ENCODE data around the gene PRRC1.

Gene PRRC1

DNA sequence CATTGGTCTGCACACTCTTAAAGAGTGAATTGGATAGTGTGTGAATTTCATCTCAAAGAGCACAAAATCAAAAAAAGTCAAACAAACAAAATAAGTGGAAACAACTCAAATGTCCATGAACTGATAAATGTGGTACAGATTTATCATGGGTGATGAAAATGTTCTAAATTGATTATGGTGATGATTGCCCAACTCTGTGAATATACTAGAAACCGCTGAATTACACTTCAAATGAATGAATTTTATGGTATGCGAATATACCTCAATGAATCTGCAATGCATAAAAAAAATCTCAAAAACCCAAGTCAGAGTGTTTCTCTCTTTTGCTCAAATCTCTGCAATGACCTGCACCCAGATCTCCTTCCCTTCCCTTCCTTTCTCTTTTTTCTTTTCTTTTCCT lies 64.0 kb downstream of the PRRC1 start:
- no peak for DNase-seq (ENCODE audit: low read depth)

DNA sequence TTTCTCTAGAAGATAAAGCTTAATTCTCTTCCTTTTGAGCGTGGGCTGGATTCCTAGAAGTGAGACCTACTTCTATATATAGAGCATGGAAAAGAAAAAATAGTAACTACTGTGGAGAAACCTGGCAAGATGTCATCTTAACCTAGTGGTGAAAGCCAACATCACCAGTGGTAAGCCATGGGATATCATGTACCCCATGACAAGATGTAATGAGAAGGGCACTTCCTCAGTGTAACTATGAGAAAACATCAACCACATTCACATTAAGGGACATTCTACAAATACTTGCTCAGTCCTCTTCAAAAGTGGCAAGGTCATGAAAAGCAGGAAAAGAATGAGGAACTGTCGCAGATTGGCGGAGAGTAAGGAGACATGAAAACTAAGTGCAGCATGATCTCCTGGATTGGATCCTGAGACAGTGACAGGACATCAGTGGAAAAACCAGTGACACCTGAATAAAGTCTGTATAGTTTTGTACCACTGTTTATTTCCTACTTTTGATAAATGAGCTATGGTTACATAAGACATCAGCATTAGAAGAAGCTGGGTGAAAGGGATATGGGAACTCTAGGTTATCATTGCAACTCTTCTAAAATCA lies 65.4 kb downstream of the PRRC1 start:
- no peak for DNase-seq (ENCODE audit: low read depth)

DNA sequence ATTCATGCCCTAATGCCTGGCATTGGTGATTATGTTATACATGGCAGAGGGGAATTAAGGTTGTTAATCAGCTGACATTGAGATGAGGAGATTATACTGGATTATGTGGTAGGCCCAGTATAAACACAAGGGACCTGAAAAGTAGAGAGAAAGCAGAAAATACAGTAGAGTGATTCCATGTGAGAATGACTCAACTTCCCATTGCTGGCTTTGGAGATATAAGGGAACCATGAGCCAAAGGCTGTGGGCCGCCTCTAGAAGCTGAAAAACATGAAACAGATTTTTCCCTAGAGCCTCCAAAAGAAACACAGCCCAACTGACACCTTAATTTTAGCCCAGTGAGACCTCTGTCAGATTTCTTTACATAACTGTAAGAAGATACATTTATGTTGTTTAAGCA lies 66.4 kb downstream of the PRRC1 start:
- no peak for DNase-seq (ENCODE audit: low read depth)

DNA sequence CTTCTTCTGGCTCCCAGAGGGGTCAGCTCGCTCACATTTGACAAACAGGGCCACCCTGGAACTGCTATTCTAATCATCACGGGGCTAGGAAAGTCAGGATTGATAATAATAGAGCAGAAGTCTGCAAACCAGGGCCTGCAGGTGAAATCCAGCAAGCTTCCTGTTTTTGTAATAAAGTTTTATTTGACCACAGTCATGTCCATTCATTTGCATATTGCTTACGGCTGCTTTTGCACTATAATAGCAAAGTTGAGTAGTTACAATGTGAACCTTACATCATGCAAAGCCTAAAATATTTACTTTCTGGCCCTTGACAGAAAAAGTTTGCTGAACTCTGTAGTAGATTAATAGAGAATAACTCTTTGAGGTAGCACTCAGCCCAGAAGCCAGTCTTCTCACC lies 68.2 kb downstream of the PRRC1 start:
- DNase-seq (ENCODE audit: low read depth) = no peak

DNA sequence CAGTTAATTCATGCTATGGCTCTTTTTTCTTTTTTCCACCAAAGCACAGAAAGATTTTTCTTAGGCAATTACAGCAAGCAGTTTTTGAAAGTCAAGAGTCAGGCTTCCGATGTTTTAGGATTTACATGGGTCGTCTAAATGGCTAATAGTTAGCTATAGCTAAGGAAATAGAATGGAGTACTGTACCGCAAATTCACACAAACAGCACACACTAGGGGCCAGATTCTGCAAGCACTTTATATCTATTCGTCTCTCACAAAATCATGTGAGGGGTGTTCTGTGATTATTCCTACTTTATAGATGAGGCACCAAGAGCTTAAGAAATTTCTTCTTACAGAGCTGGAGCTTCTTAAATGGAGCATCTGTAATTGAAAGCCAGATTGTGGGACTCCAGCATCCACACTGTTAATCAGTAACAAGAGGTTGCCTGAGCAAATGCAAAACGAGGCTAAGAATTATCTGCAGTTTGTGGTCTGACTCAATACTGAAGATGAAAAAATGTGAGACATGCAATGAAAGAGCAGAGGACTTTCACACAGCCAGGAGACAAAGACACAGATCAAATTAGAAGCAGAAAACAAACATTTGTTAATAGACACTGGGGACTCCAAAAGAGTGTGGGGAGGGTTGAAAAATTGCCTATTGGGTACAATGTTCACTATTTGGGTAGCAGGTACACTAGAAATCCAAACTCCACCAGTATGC lies 68.8 kb downstream of the PRRC1 start:
- no peak for DNase-seq (ENCODE audit: low read depth)

DNA sequence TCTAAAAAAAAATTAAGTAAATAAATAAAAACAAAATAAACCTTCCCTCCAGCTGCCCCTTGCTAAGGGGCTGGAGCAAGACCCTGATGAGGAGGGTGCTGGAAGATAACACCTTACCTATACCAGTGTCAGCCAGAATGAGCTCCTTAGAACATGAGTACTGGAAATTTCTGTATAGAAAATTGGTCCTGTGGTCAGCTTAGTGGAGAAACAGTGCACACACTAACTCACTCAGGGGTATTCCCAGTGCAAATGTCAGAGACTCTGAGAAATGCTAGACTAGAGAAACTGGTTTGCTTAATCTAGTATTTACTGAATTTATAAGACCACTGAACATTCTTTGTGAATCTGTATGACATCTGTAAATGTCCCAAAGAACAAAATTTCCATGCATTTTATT lies 69.4 kb downstream of the PRRC1 start:
- DNase-seq (ENCODE audit: low read depth) = no peak

DNA sequence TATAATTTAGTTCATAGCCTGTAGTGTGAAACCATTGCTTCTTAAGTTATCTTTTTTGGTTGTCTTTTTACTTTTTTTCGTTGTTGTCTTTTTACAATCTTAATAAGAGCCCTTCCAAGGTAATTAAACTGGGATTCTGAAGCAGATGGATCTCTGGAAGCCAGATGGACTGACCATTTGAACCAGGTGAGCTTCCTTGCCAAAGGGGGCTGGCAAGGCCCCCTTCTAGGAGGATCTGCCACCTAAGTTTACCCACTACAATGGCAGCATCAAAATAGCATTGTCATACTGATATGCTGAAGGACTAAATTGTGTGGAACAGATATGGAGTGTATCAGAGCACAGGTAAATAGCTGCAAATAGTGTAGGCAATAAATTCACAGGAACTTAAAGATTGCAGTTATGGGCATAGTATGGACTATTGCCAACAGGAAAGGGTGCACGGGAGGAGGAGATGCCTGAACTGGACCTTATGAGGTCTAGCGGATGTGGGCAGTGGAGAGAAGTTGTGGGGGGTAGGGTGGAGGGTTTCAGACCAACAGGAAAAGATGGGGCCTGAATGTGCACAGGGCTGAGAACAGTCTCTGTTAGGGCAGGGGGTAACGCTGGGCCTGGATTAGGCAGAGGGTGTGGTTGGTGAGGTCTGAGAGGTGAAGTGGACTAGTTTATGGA lies 69.9 kb downstream of the PRRC1 start:
- no peak for DNase-seq (ENCODE audit: low read depth)

DNA sequence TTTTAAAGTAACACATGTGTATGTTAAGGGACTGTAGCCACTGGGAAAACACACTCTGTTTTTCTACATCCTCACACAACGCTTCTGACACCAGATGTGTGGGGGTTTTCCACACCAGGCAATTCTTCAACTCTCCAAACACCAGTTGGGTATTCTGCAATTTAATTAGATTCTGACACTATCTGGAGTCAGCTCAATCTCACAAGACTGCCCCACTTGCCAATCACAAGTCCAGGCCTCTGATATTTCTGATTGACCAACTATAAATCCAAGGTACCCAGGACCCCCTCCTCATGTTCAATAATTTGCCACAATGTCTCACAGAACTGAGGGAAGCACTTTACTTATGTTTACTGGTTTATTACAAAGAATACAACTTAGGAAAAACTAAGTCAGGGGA lies 70.9 kb downstream of the PRRC1 start:
- DNase-seq (ENCODE audit: low read depth) = no peak

DNA sequence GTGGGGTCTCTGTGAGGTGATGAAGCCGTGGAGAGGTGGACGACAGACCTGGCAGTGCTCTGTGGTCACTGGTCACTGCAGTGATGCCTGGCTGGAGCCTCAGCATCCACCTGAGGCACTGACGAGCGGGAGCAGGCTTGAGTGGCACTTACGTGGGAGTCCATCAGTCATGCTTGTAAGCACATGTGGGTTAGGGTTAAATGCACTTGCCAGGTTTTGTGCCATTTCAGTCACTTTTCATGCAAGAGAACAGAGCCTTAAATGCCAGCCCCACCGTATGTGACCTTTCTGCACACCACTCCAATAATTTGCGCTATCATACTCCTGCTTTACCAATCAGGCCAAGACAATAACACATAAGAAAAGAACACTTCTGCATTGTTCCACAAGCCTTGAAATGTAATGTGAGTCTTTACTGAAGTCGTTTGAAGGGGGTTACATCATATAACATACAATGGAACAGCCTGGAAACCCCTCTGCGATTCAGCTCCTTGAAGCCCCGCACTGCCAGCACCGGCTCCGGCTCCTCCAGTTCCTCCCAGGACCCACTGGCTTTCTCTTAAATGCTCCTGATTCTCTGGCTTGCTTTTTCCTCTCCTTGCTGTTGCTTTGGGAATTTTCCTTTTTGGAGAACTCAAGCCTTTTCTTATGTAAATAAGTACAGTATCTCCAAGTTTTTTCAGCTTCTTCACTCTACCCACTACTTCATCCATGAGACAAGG lies 72.0 kb downstream of the PRRC1 start:
- DNase-seq (ENCODE audit: low read depth) = no peak

DNA sequence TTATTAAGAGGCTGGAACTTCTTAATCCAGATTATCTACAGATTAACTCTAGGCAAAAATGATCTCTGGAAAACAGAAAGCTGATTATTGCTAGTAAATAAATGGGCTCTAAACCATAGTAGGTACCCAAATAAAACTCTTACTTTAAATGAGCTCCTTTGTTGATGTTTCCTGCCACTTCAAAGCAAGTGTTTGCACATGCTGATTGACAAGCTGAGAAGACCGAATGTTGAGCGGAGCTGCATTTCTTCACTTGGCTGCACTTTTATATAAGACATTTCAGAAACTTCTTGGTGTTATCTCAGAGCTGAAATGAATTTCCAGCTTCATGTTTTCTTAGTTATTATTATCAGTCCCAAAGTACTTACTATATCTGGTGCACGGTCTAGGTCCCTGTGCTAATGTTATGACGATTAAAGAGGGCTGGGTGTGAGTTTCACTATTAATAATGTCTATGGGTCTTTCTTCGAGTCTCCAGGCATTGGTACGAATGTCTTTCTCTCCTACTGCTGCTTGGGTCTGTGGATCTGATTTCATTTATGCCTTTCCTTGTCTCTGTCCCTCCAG lies 72.8 kb downstream of the PRRC1 start:
- no peak for DNase-seq (ENCODE audit: low read depth)

DNA sequence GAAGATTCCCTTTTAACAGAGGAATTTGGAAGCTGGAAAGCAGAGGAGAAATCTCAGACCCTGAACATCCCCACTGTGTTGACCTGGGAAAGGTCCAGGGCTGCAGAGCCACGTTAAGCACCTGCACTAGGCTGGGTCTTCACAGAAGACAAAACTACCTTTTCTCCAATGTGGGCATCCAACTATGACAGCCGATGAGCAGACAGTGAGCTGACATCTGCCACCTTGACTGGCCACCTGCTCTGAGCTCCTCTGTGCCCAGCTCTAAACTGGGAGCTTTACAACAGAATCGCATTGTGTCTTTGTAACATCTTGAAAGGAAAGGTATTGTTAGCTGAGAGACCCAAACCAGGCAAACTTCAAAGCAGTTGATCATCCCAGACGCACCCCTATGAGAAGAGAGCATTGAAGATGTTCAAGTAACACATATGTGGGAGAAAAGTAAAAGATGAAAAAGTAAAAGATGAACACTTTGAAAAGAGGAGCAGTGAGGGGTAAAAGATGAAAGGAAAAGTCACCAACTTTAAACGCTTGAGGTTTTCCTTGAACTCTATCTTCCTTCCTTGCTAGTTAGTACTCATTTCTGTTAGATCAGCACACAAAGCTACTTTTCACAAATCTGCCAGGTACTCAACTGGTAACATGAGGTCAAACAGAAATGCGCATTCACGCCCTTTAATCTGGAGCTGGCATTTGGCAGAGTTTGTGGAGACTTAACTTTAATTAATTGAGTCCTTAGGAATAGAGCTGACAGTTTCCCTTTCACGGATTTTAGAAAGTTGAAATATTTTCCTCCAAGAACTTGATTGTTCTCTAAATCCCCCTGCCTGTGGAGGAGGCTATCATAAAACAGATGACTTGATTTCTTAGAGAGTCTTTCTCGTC lies 78.3 kb downstream of the PRRC1 start:
- no peak for DNase-seq (ENCODE audit: low read depth)

DNA sequence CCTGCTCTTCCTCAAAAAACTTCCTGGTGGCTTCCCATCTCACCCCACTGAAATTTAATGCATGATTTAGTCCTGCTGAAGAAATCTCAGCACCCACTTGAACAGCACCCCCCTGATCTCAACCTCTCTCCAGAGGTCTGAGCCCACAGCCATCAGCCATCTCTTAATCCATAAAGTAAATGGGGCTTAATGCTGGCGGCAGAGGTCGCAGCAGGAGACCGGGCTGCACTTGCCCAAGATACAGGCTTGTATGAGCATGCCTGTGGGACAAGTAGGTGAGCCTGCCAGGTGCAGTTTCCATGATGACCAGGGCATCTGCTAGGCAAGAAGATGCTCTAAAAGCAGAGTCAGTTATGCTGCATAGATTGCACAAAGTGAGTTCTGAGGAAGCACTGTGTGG lies 79.1 kb downstream of the PRRC1 start:
- no peak for DNase-seq (ENCODE audit: low read depth)

DNA sequence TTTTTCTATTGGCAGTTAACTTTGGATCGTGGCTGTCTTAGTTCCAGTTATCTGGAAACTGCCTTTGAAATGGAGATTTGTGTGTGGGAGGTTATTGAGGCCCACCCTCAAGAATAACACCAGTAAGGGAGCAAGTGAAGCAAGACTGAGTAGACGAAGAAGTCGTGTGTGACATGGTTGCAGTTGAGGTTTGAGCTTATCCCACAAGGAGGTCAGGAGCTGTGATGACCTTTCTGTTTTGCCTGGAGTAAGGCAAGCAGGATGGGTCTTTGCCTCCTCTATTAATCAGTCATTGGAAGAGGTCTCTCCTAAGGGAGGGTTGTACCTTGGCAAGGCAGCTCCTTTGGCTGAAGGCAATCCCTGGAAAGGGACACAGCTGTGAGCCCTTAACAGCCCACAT lies 81.9 kb downstream of the PRRC1 start:
- no peak for DNase-seq (ENCODE audit: low read depth)

DNA sequence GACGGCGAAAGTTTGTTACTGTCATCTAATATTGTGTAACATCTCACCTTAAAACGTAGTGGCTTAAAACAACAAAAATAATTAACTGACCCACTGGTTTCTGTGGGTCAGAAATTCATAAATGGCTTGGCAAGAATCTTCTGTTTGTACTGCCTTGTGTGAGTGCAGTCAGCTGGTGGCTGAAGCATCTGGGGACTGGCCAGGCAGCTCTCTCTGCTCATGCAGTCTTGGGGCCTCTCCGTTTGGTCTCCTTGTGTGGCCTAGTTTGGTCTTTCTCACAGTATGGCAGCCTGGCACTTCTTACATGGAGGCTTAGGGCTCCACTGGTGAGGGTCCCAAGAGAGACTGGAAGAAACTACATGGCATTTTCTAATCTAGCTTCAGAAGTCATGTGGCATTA lies 82.4 kb downstream of the PRRC1 start:
- no peak for DNase-seq (ENCODE audit: low read depth)

DNA sequence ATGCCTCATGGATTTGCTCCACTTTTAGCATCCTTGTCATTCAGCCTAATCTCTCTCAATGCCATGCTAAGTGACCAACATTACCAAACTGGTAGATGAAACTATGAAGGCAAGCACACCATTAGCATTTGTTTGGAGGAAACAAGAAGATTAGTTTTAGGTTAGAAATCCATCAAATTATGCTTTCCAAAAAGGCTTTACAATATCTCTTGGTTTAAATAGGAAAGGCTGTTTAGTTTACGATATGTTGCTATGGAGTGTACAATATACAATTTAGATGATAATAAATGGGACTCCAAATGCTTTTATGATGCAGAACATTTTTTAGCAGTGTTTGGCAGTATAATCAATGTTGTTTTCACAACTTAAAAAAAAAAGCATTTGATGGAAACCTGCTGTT lies 83.7 kb downstream of the PRRC1 start:
- DNase-seq (ENCODE audit: low read depth) = no peak

DNA sequence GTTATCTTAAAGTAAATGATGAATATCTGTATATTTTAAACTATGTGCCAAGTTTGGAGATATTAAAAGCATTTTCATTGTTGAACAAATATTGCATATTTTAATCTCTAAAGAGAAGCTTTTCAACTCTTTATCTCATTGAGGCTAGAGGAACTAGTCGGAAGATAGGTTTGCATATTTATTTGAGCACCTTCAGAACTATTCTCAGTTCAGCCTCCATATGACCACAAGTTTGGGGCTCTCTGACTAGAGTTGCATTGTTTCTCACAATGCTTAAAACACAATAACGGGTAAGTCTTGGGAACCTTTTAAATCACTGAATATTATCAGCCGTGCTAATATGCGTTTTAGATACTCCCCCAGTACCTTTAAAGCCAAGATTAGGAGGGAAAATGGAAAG lies 84.2 kb downstream of the PRRC1 start:
- no peak for DNase-seq (ENCODE audit: low read depth)

DNA sequence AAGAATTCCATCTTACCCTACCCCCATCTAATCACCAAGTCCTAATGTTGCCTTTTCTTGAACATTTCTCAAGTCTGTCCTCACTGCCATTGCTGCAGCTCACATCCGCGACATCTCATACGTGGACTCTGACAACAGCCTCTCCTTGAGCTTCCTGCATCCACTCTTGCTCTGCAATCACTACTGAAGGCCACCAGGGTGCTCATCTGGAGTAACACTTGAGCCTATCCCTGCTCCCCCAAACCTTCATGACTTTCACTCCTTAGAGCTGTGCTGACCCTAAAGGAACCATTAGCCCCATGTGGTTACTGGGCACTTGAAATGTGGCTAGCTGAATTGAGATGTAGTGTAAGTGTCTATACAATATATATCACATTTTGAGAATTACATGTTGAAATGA lies 85.0 kb downstream of the PRRC1 start:
- no peak for DNase-seq (ENCODE audit: low read depth)

DNA sequence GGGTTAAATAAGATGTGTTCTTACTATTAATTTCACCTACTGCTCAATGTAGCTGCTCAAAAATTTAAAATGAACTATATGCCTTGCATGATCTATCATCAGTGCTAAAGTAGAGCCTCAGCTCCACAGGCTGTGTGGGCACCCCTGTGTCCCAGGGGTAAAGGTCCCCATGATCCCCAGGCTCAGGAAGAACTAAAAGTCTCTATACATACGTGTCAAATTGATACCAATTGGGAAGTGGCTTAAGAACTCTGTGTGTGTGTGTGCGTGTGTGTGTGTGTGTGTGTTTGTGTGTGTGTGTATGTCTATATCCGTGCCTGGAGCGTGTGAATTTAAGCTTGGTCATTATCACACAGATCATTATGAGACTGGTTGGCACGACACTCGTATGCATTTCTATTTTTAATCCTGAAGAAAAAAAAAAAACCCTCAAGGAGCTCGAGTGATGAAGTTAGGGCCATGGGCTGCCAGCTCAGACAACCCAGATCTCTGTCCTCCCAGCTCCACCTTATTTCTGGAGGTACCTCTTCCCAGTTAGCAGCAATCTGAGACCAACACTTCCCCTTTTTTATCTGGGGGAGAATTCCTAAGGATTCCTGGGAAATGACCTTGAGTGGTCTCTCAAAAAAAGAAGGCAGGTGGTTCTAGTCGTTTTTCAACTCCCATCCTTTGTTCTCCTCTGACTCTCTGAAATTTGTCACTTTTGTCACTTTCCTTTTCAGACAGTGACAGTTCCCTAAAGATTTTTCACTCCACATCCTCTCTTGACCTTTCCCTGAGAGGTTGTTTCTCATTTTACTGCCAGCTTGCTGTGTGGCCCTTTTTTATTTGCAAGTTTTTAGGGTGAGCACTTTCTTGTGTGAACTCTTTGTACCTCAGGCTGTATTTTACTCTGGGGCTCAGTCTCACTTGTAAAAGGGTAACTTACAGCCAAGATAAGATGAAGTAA lies 85.7 kb downstream of the PRRC1 start:
- no peak for DNase-seq (ENCODE audit: low read depth)
